GM23248 (cell line): ENCODE measurements around the gene RUNX3. TPM values are rescaled to one million over a fixed set of nuclear protein-coding genes. Genes with fewer than 3 reads are reported as not detected.

ENCODE experiments used
- DNase-seq: peaks from one replicate; pipeline ENCODE4 v3.0.0-alpha.2; 2015
- H2AFZ ChIP-seq: fragments of 200-600 bp; sonication (generic); 2 replicates; pipeline ENCODE4 v1.6.1; 2016; ENCODE audit warnings: antibody characterized with exemption
- H3F3A ChIP-seq: fragments of 200-600 bp; sonication (generic); 2 replicates; pipeline ENCODE4 v1.6.1; 2016; ENCODE audit warnings: mild to moderate bottlenecking, antibody characterized with exemption, mixed run types; ENCODE audit not compliant: insufficient read depth
- H3K27ac ChIP-seq: fragments of 200-600 bp; sonication (generic); 2 replicates; pipeline ENCODE4 v1.5.1; 2016; ENCODE audit warnings: mild to moderate bottlenecking
- H3K27me3 ChIP-seq: fragments of 200-600 bp; sonication (generic); replicated peaks from 2 replicates; pipeline ENCODE4 v1.6.1; 2016; ENCODE audit warnings: mild to moderate bottlenecking; ENCODE audit not compliant: insufficient read depth
- H3K36me3 ChIP-seq: fragments of 200-600 bp; sonication (generic); 2 replicates; pipeline ENCODE4 v1.6.1; 2016; ENCODE audit warnings: low read depth, mild to moderate bottlenecking
- H3K4me1 ChIP-seq: fragments of 200-600 bp; sonication (generic); 2 replicates; pipeline ENCODE4 v1.6.1; 2016; ENCODE audit warnings: mild to moderate bottlenecking; ENCODE audit not compliant: insufficient read depth
- H3K4me2 ChIP-seq: fragments of 200-600 bp; sonication (generic); one replicate; pipeline ENCODE4 v1.6.1; 2016; ENCODE audit warnings: mild to moderate bottlenecking; ENCODE audit not compliant: unreplicated experiment
- H3K4me3 ChIP-seq: fragments of 200-600 bp; sonication (generic); 2 replicates; pipeline ENCODE4 v1.5.1; 2016; ENCODE audit warnings: mild to moderate bottlenecking
- H3K79me2 ChIP-seq: fragments of 200-600 bp; sonication (generic); 2 replicates; pipeline ENCODE4 v1.6.1; 2016; ENCODE audit warnings: mild to moderate bottlenecking; ENCODE audit not compliant: insufficient read depth
- H3K9ac ChIP-seq: fragments of 200-600 bp; sonication (generic); 2 replicates; pipeline ENCODE4 v1.6.1; 2016; ENCODE audit warnings: mild to moderate bottlenecking
- H3K9me2 ChIP-seq: fragments of 200-600 bp; sonication (generic); 2 replicates; pipeline ENCODE4 v1.6.1; 2016; ENCODE audit warnings: mixed run types, mild to moderate bottlenecking, moderate library complexity; ENCODE audit not compliant: insufficient read depth
- H3K9me3 ChIP-seq: fragments of 200-600 bp; sonication (generic); one replicate; pipeline ENCODE4 v1.6.1; 2017; ENCODE audit warnings: low read depth
- H4K20me1 ChIP-seq: fragments of 200-600 bp; sonication (generic); 2 replicates; pipeline ENCODE4 v1.6.0; 2016; ENCODE audit not compliant: insufficient read depth
- EZH2 ChIP-seq: fragments of 200-600 bp; sonication (generic); IDR thresholded peaks from 2 replicates; pipeline ENCODE4 v1.6.1; 2018; ENCODE audit warnings: antibody characterized with exemption, mild to moderate bottlenecking; ENCODE audit not compliant: insufficient read depth, poor library complexity, severe bottlenecking
- EZH2phosphoT487 ChIP-seq: fragments of 200-600 bp; sonication (generic); IDR thresholded peaks from 2 replicates; pipeline ENCODE4 v1.6.1; 2018; ENCODE audit warnings: antibody characterized with exemption, moderate library complexity, mild to moderate bottlenecking, low read depth; ENCODE audit not compliant: insufficient read depth
- WGBS, 2 experiments: methylation state at CpG; one replicate each; pipeline ENCODE4 v1.1.6; 2015 to 2017; ENCODE audit warnings: low lambda C conversion rate in 2 of 2, low coverage in 1 of 2; ENCODE audit errors: missing lambda C conversion rate in 2 of 2; 5-methylcytosine and 5-hydroxymethylcytosine counted together
- in situ Hi-C: fragments of 300-500 bp; cut with MboI; formaldehyde crosslinking; loops from 2 replicates; pipeline ENCODE4 v1.15.0; 2020
- microRNA-seq: library from miRNA; unstranded; fragments of <30 nt; microRNA quantifications from one replicate; pipeline ENCODE4, GENCODE V29; 2016; ENCODE audit warnings: borderline number of aligned reads
- polyA plus RNA-seq: library from polyadenylated mRNA; unstranded; fragments of >200 nt; fragmentation: Nextera tagmentation; extraction: Ambion mirVana; gene quantifications from 2 replicates; pipeline ENCODE4 v1.2.1, GENCODE V29; 2016
- small RNA-seq: library from RNA; depleted of rRNA; stranded (forward); fragments of <200 nt; gene quantifications from one replicate; pipeline ENCODE3, GENCODE V24; 2014; ENCODE audit warnings: low read depth, low replicate concordance
- total RNA-seq: library from RNA; depleted of rRNA; stranded (reverse); fragments of >200 nt; shearing (Covaris generic); gene quantifications from 2 replicates; pipeline ENCODE4 v1.2.3, GENCODE V29; 2014; rRNA removed

RUNX3 gene
- total and polyA plus RNA-seq, 2 experiments from 2014 or later = 0.43 to 1.4 TPM

GRCh38 chr1:24849672-24850295, 80.3 kb downstream of the RUNX3 start:
- 69 to 74% methylated on average over 9 of the region's 9 CpGs for WGBS, 2 experiments
- in situ Hi-C loops = loop anchor here (10.0 kb wide), 1 partner anchor 355 kb away; no protein-coding TSS in a partner anchor
- H3K9ac ChIP-seq = no peak overlapping the region
- H3K9me2 ChIP-seq = no peaks in the 10 kb centered on the region
- H3K4me3 ChIP-seq = no peak overlapping the region
- peaks cover 30% of the 10 kb centered on the region for H3K36me3 ChIP-seq
- no peak for TF ChIP-seq EZH2phosphoT487
- TF ChIP-seq EZH2 = no peak
- H3K4me2 ChIP-seq = no peak overlapping the region
- no peaks in the 10 kb centered on the region for H4K20me1 ChIP-seq
- peak; percentile 48 for DNase-seq
- H3K27ac ChIP-seq = peak overlapping the region; percentile 51
- no peaks in the 10 kb centered on the region for H3K27me3 ChIP-seq
- H3K4me1 ChIP-seq = peaks cover 10% of the 10 kb centered on the region; the same call in 1 of the 2 replicates
- peaks cover 28% of the 10 kb centered on the region for H3K79me2 ChIP-seq
- no peaks in the 10 kb centered on the region for H3K9me3 ChIP-seq
- no peak overlapping the region for H2AFZ ChIP-seq
- peaks cover 88% of the 10 kb centered on the region for H3F3A ChIP-seq

Small RNA genes lying within 50 kb of the gene (microRNA-seq; reads per million reads assigned to microRNA genes)
- not detected for gene MIR6731

Small RNA genes lying within 50 kb of the gene (small RNA-seq; reads per million reads assigned to genes)
- gene MIR6731 = not detected

Other genes with a start within 250 kb of the RUNX3 start
- gene CLIC4, start 184.8 kb downstream of the RUNX3 start, total RNA-seq = 1,589 and 1,665 TPM in 2 replicates
- gene CLIC4, start 184.8 kb downstream of the RUNX3 start, polyA plus RNA-seq = 1,380 and 1,381 TPM in 2 replicates